ENCODE data around the gene RUVBL2.

Gene RUVBL2

DNA sequence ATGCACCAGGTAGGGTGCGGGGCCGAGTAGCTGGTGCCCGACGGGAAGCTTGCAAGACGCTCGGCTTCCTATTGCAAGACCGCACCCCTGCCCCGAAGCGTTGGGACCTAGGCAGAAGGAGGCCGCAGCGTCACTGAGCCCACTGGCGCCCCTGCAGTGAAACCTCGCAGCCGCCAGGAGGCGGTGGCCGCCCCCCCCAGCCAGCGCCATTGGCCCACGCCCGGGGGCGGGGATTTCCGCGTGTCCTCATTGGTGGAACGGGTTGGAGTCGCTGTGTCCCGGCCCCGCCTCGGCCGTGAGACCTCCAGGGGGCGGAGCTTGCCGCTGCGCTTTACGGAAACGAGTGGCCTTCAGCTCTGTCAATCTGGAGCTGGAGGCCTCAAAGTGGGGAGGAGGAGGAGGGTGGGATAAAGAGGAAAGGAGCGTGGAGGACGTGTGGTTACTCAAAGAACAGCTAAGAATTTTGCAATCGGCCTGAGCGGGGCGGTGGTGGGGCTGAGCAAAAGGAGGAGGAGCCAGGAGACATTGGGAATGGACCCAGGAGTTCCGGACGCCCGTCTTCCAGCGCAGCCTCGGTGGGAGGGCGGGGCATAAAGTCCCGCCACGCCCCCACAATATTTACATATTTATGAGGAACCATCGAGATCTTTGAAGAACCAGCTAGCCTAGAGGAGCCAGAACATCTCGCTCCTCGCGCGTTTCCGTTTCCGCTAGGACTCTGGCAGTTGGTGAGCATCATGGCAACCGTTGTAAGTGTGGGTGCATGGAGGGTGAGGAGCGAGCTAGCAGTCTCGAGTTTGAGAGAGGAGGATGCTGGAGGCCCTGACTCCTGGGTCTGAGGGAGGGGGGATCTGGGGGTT lies at the start of gene RUVBL2, which contains the start of gene GYS1:
Gene RUVBL2, plus strand, starts transcription at position 713 of the 860 bp plus-strand sequence. Its CDS starts 25 bp downstream, at position 738.
Gene GYS1, minus strand, starts transcription at position 135 of the 860 bp plus-strand sequence. CDS start 197 bp downstream, outside the sequence.
- peak; percentile 99 for DNase-seq (ENCODE audit: low read depth)

DNA sequence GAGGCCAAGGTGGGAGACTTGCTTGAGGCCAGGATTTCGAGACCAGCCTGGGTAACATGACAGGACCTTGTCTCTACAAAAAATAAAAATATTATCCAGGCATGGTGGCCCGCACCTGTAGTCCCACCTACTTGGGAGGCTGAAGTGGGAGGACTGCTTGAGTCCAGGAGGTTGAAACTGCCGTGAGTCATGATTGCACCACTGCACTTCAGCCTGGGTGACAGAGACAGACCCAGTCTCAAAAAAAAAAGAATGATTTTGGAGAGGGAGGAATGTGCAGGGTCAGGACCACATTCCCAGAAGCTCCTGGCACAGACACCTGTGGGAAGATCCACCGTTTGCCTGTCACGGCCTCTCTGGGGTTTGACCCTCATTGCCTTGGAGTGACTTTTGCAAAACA lies 48.3 kb upstream of the RUVBL2 start:
- DNase-seq (ENCODE audit: low read depth), result no peak

DNA sequence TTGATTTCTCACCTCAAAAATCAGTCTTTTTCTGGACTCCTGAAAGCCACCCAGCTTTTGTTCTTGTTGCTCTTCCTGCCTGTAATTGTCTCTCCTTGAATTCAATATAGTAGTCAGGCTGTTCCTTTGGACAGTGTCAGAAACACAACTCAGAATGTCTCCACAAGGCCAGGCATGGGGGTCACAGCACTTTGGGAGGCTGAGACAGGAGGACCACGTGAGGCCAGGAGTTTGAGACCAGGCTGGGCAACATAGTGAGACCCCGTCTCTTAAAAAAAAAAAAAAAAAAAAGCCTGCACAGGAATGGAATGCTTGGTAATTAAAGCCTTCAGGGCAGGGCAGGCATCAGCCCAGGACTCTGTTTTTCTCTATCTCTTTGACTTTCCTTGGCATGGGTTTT lies 47.9 kb upstream of the RUVBL2 start:
- no peak for DNase-seq (ENCODE audit: low read depth)

GRCh38 chr19:48946463-48947257 lies 47.0 kb upstream of the RUVBL2 start:
- DNase-seq (ENCODE audit: low read depth), result no peak

- DNase-seq (ENCODE audit: low read depth), result no peak
These were observed 46.5 kb upstream of the RUVBL2 start for GRCh38 chr19:48947258-48947542.

GRCh38 chr19:48950159-48950558 lies 43.5 kb upstream of the RUVBL2 start:
- DNase-seq (ENCODE audit: low read depth), result no peak

DNA sequence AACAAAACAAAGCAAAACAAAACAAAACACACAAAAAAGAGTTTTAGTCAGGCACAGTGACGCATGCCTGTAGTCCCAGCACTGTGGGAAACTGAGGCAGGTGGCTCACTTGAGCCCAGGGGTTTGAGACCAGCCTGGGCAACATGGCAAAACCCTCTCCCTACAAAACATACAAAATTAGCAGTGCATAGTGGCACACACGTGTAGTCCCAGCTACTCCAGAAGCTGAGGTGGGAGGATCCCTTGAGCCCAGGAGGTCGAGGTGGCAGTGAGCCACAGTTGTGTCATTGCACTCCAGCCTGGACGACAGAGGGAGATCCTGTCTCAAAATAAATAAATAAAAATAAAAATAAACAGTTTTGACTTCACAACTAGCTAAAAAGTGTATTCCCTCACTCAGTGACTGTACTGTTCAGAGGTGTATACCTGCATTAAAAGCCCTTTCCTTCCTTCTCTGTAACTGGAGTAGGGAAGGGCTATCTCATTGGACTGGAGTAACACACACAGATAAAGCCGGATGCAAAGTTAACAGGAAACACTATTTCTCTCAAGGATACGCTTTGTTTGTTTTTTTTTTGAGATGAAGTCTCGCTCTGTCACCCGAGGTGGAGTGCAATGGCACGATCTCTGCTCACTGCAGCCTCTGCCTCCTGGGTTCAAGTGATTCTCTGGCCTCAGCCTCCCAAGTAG lies 42.7 kb upstream of the RUVBL2 start:
- DNase-seq (ENCODE audit: low read depth), result no peak

GRCh38 chr19:48953141-48953540 lies 40.5 kb upstream of the RUVBL2 start:
- DNase-seq (ENCODE audit: low read depth), result no peak

DNA sequence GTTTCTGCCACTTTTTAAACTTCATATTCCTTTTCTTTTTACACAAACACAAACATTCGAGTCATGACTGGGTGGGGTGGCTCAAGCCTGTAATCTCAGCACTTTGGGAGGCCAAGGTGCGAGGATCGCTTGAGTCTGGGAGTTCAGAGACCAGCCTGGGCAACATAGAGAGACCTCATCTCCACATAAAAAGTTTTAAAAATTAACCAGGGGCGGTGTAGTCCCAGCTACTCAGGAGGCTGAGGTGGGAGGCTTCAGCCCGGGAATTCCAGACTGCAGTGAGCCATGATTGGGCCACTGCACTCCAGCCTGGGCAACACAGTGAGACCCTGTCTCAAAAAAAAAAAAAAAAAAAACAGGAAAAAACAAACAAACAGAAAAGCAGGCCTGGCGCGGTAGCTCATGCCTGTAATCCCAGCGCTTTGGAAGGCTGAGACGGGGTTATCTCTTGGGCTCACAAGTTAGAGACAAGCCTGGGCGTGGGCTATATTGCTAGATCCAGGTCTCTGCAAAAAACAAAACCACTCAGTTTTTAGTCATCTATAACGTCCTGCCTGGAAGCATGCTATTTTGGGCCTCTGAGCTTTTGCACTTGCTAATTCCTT lies 39.6 kb upstream of the RUVBL2 start:
- no peak for DNase-seq (ENCODE audit: low read depth)

- peak; percentile 88 for DNase-seq (ENCODE audit: low read depth)
These were observed 38.9 kb upstream of the RUVBL2 start, which contains the start of gene BAX for GRCh38 chr19:48954595-48955307. Gene BAX (plus strand): TSS chr19:48954875. CDS start chr19:48954929, 54 bp downstream.

- no peak for DNase-seq (ENCODE audit: low read depth)
These were observed 38.3 kb upstream of the RUVBL2 start for GRCh38 chr19:48955308-48955958.

- DNase-seq (ENCODE audit: low read depth), result no peak
These were observed 35.7 kb upstream of the RUVBL2 start for GRCh38 chr19:48958006-48958405.

DNA sequence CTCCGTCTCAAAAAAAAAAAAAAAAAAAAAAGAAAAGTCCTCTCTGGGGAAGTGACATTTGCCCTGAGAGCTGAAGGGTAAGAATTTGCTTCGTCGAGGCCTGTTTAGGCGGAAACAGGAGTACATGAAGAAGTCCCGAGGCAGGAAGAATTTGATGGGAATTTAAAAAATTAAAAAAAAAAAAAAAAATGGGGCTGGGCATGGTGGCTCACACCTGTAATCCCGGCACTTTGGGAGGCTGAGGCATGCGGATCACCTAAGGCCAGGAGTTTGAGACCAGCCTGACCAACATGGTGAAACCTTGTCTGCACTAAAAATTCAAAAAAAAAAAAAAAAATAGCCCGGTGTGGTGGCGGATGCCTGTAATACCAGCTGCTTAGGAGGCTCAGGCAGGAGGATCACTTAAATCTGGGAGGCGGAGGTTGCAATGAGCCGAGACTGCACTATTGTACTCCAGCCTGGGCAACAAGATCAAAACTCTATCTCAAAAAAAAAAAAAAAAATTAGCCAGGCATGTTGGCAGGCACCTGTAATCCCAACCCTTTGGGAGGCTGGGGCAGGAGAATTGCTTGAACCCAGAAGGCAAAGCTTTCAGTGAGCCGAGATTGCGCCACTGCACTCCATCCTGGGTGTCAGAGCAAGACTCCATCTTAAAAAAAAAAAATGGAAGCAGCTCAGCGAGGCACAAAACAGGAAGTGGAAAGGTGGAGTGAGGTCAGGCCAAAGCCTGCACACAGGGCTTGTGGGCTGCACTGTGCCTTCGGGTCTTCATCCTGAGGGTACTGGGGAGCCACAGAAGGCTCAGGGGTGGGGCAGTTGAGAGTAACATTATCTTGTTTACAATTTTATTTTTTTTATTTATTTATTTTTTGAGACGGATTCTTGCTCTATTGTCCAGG lies 34.1 kb upstream of the RUVBL2 start:
- DNase-seq (ENCODE audit: low read depth), result no peak

DNA sequence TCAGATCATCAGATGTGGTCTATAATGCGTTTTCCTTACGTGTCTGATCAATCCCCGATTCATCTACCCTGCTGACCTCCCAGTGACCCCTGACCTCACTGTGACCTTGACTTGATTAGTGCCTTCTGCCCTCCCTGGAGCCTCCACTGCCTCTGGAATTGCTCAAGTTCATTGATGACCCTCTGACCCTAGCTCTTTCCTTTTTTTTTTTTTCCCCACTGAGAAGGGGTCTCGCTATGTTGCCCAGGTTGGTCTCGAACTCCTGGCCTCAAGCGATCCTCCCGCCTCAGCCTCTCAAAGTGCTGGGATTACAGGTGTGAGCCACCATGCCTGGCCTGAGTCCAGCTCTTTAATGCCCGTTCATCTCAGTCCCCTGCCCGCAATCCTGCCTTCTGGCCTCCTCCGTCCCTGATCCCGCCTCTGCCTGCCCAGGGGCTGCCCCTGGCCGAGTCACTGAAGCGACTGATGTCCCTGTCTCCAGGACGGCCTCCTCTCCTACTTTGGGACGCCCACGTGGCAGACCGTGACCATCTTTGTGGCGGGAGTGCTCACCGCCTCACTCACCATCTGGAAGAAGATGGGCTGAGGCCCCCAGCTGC lies 32.5 kb upstream of the RUVBL2 start:
- DNase-seq (ENCODE audit: low read depth), result no peak

- DNase-seq (ENCODE audit: low read depth), result no peak
These were observed 32.0 kb upstream of the RUVBL2 start for GRCh38 chr19:48961673-48962028.

- no peak for DNase-seq (ENCODE audit: low read depth)
These were observed 31.4 kb upstream of the RUVBL2 start for GRCh38 chr19:48962029-48962848.

DNA sequence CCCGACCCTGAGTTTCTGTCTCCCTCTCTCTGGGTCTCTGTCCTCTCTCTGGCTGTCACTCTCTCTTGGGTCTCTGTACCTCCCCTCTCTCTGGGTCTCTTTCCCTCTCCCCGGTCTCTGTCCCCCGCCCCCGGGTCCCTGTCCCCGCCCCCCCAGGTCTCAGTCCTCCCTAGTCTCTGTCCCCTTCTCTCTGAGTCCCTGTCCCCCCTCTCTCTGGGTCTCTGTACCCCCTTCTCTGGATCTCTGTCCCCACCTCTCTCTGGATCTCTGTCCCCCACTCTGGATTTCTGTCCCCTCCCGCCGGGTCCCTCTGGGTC lies 30.9 kb upstream of the RUVBL2 start:
- no peak for DNase-seq (ENCODE audit: low read depth)

DNA sequence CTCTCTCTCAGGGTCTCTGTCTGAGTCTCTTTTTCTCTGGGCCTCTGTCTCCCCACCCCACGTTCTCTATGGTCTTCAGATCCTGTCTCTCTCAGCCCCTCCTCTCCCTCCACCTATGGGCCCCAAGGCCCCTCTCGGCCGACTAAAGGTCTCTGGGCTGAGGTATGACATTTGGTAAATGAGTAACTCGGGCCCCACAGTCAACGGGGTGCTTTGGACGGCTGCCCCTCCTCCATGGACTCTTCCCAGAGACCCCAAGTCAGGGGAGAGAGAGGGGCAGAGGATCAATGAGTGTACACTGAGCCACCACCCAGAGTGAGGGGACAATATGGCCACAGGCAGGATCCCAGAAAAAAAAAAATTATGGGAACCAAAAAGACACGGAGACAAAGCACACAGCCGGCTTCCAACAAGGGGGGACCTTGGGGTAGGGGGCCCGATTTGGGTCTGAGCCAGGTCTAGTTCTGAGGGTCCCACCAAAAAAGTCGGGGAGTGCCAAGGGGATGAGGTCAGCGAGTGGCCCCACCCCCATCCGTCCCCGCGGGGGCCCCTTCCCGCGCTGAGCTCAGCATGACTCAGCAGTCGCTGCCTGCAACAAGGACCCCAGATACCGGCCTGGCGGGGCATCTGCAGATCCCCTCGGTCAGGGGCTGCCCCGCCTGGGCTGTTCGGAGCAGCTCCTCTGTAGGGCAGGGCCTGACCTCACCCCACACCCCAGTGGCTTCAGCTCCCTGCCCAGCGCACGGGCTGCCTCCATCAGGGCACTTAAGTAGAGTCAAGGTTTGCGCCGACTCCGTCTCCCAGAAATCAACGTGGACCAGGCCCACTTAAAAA lies 30.1 kb upstream of the RUVBL2 start:
- DNase-seq (ENCODE audit: low read depth), result peak; percentile 55
